Naive thymus-derived CD4-positive, alpha-beta T cell (primary cell): ENCODE measurements around the gene ARHGAP25. TPM values are rescaled to one million over a fixed set of nuclear protein-coding genes. Genes with fewer than 3 reads are reported as not detected.

Experiments used
- ATAC-seq: fragments of 150-1000 bp; cut with Tn5 transposase; 2 replicates; pipeline ENCODE4 v1.10.0; 2021; ENCODE audit warnings: mild to moderate bottlenecking, moderate library complexity
- CTCF ChIA-PET: fragments of 350-600 bp; sonication (Branson Sonifier 250); formaldehyde crosslinking; loops from one replicate; lab custom pipeline; 2021; ENCODE audit warnings: antibody characterized with exemption; lab: Charles Lee
- POLR2A ChIA-PET: fragments of 350-600 bp; sonication (Branson Sonifier 250); formaldehyde crosslinking; loops from one replicate; lab custom pipeline; 2021; ENCODE audit warnings: antibody characterized with exemption, inconsistent platforms; lab: Charles Lee
- DNase-seq, 9 donors: peaks; one replicate each; pipeline versions ENCODE4 v3.0.0 to v3.0.0-alpha.2; 2020 to 2022; ENCODE audit warnings: mixed read lengths in 1 of 9
- H3K27ac ChIP-seq: one replicate; pipeline ENCODE4 v1.7.0; 2013; ENCODE audit warnings: mild to moderate bottlenecking, low read depth, low read length, moderate library complexity
- H3K27me3 ChIP-seq, 2 donors: one replicate each; pipeline ENCODE4 v1.7.0; 2013; ENCODE audit warnings: low read length in 2 of 2, mild to moderate bottlenecking in 2 of 2, moderate library complexity in 2 of 2; ENCODE audit not compliant: control insufficient read depth in 2 of 2, insufficient read depth in 2 of 2
- H3K36me3 ChIP-seq, 3 experiments: 1 replicate in 2 of 3; 2 replicates in 1 of 3; pipeline ENCODE4 v1.7.0; 2013; ENCODE audit warnings: low read length in 3 of 3, mild to moderate bottlenecking in 3 of 3, moderate library complexity in 1 of 3; ENCODE audit not compliant: insufficient read depth in 3 of 3, control insufficient read depth in 2 of 3
- H3K4me1 ChIP-seq, 2 donors: one replicate each; pipeline ENCODE4 v1.7.0; 2013; ENCODE audit warnings: low read length in 2 of 2, mild to moderate bottlenecking in 2 of 2, moderate library complexity in 1 of 2; ENCODE audit not compliant: control insufficient read depth in 2 of 2, insufficient read depth in 2 of 2
- H3K4me3 ChIP-seq: 2 replicates; pipeline ENCODE4 v1.7.0; 2013; ENCODE audit warnings: mild to moderate bottlenecking, low read length
- H3K9me3 ChIP-seq, 3 experiments: 1 replicate in 2 of 3; 2 replicates in 1 of 3; pipeline ENCODE4 v1.7.0; 2013; ENCODE audit warnings: low read length in 3 of 3; ENCODE audit not compliant: control insufficient read depth in 2 of 3
- H3K27ac Mint-ChIP-seq, 9 donors: one replicate each; pipeline ENCODE4 v1.8.0; 2020 to 2022; ENCODE audit warnings: mixed read lengths in 9 of 9, mild to moderate bottlenecking in 8 of 9, moderate library complexity in 5 of 9, inconsistent platforms in 2 of 9
- H3K27me3 Mint-ChIP-seq, 5 donors: one replicate each; pipeline ENCODE4 v1.8.0; 2021 to 2022; ENCODE audit warnings: mixed read lengths in 5 of 5, mild to moderate bottlenecking in 1 of 5
- H3K36me3 Mint-ChIP-seq, 5 donors: one replicate each; pipeline ENCODE4 v1.8.0; 2020 to 2022; ENCODE audit warnings: mixed read lengths in 5 of 5, mild to moderate bottlenecking in 3 of 5, inconsistent platforms in 1 of 5
- H3K4me1 Mint-ChIP-seq, 7 donors: one replicate each; pipeline ENCODE4 v1.8.0; 2020 to 2022; ENCODE audit warnings: mixed read lengths in 7 of 7, mild to moderate bottlenecking in 3 of 7, inconsistent platforms in 1 of 7
- H3K4me3 Mint-ChIP-seq, 10 donors: one replicate each; pipeline ENCODE4 v1.8.0; 2020 to 2022; ENCODE audit warnings: mild to moderate bottlenecking in 10 of 10, mixed read lengths in 10 of 10, moderate library complexity in 6 of 10, inconsistent platforms in 2 of 10
- H3K9me3 Mint-ChIP-seq, 11 donors: one replicate each; pipeline ENCODE4 v1.8.0; 2020 to 2022; ENCODE audit warnings: mixed read lengths in 11 of 11, mild to moderate bottlenecking in 4 of 11, inconsistent platforms in 1 of 11, moderate library complexity in 1 of 11
- intact Hi-C, 2 donors: fragments of 100-400 bp; cut with micrococcal nuclease; formaldehyde crosslinking; loops; one replicate each; pipeline ENCODE4 v1.15.1; 2023
- polyA plus RNA-seq, 2 donors: library from polyadenylated mRNA; unstranded; fragments of 300-500 nt; fragmentation: Illumina TruSeq; gene quantifications; one replicate each; pipeline ENCODE4 v1.2.3, GENCODE V29; 2021
- total RNA-seq, 6 experiments: library from RNA in 5 of 6; stranded (reverse) in 5 of 6; gene quantifications; 1 replicate in 5 of 6; 2 replicates in 1 of 6; pipeline ENCODE4 v1.2.3 and lab custom pipeline; 2021 to 2026

The ARHGAP25 gene
- total and polyA plus RNA-seq, 7 experiments from 2014 or later = 63.3 to 139 (median 116) TPM

DNA sequence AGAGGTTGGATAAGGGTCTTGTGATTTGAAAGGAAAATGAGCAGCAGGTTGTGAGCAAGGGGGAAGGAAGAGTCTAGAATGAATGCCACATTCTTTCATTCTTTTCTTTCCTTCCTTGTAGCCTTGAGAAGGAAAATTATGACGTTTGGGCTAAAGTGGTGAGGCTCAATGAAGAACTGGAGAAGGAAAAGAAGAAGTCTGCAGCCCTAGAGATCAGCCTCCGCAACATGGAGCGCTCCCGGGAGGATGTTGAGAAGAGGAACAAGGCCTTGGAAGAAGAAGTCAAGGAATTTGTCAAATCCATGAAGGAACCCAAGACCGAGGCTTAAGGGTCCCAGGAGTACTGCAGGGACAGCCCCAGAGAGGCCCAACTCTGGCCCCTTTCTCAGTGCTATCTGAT, 91.3 kb downstream of the ARHGAP25 start:
- CTCF ChIA-PET = interaction anchor here (0.7 kb wide), 1 partner anchor 18 kb away, joined by 3 read pairs; no protein-coding TSS in a partner anchor
- H3K9me3 Mint-ChIP-seq = peaks cover 0 to 4% (median 0%) of the 10 kb centered on the region in 11 donors
- ATAC-seq = no peak
- H3K27ac Mint-ChIP-seq = peak overlapping the region; percentile 34 to 93 (median 83)
- intact Hi-C loops = loop anchor here in 1 of 2 donors (5.0 kb wide), 1 partner anchor 359 kb away; the partner anchor contains the start of genes APLF and FBXO48
- H3K27me3 ChIP-seq = no peaks in the 10 kb centered on the region
- H3K4me3 ChIP-seq = no peak overlapping the region
- POLR2A ChIA-PET = no interaction called here
- H3K4me1 Mint-ChIP-seq = peaks cover 40 to 68% (median 50%) of the 10 kb centered on the region in 7 donors
- peak overlapping the region; percentile 30 for H3K27ac ChIP-seq
- H3K36me3 Mint-ChIP-seq = peaks cover 0 to 49% (median 40%) of the 10 kb centered on the region in 5 donors
- H3K27me3 Mint-ChIP-seq = no peaks in the 10 kb centered on the region
- H3K4me1 ChIP-seq = peaks cover 22 to 29% of the 10 kb centered on the region in 2 donors
- peaks cover 20 to 61% (median 41%) of the 10 kb centered on the region in 3 experiments for H3K36me3 ChIP-seq
- no peak overlapping the region for H3K4me3 Mint-ChIP-seq
- no peak for DNase-seq
- no peaks in the 10 kb centered on the region for H3K9me3 ChIP-seq

DNA sequence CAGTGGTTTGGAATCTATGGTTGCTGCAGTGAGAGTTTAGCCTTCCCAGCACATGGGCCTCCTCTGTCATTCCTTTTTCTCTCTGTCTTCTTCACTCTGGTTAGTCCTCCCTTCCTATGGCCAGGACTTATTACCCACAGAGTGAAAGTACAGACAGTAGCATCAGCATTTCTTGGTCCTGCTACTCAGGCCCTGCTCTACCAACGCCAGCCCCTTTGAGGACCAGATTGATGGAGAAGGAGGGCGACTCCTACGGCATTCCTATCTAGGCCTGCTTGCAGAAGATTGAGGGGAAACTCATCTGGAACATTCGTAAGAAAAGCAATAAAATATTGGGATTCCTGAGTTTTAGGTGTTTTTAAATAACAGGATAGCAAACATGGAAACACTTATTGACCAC, 93.1 kb downstream of the ARHGAP25 start:
- ChIA-PET POLR2A (interaction anchor here (1.0 to 3.0 kb wide), 3 partner anchors 10 to 94 kb away, joined by 3 to 11 read pairs (median 3); no protein-coding TSS in a partner anchor), CTCF (interaction anchor here (0.7 kb wide), 1 partner anchor 140 kb away, joined by 3 read pairs; no protein-coding TSS in a partner anchor)
- H3K27ac ChIP-seq = peak overlapping the region; percentile 6
- H3K9me3 ChIP-seq = no peaks in the 10 kb centered on the region
- H3K27me3 Mint-ChIP-seq = no peaks in the 10 kb centered on the region
- H3K27me3 ChIP-seq = no peaks in the 10 kb centered on the region
- ATAC-seq (no peak), DNase-seq (no peak)
- peaks cover 0 to 4% (median 0%) of the 10 kb centered on the region in 11 donors for H3K9me3 Mint-ChIP-seq
- peaks cover 32 to 47% of the 10 kb centered on the region in 2 donors for H3K4me1 ChIP-seq
- peak overlapping the region in 3 of 10 donors; percentile 14 to 18 (median 15) for H3K4me3 Mint-ChIP-seq
- peaks cover 14 to 44% (median 27%) of the 10 kb centered on the region in 3 experiments for H3K36me3 ChIP-seq
- H3K36me3 Mint-ChIP-seq = peaks cover 0 to 45% (median 33%) of the 10 kb centered on the region in 5 donors
- H3K27ac Mint-ChIP-seq = peak overlapping the region in 8 of 9 donors; percentile 44 to 96 (median 93)
- H3K4me3 ChIP-seq = no peak overlapping the region
- intact Hi-C loops = loop anchor here (2.0 to 5.0 kb wide), 5 partner anchors 19 to 360 kb away; partner anchors contain the start of genes APLF (in 1 of the 2) and FBXO48 (in 1 of the 2)
- peaks cover 56 to 84% (median 67%) of the 10 kb centered on the region in 7 donors for H3K4me1 Mint-ChIP-seq

DNA sequence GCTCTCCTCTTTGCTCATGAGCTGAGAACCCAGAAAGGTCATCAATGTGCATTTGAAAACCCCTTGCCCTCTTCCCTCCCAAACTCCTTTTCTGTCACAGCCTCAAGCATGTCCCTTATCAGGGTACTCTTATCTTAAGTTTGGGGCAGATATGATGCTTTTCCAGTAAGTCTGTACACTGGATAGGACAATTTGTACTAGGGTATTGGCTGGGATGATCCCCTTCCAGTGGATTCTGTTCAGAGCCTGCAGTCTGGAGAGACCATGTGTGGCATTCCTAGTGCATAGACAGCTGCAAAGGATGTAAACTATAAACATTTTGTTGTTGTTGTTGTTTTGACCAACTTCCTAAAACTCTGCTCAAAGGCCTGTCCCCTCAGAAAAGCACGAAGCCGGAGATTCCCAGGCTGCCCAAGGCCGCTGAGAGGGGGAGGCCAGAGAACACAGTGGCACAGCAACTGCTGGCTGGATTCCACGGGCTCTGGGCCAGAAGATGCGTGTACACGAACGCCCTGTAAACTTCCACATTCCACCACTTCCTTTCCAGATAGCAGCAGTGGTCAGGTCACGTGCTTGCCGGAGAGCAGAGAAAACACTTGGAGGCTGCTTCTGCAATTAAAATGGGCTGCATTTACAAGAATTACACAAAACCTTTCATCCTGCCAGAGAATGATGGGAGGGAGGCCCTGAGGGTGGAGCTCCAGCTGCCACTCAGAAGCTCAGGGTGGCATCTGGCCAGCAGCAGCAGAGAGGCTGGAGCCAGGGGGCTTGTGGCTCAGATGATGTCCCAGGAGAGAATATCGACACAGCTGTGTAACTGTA, 94.5 kb downstream of the ARHGAP25 start:
- H3K27ac Mint-ChIP-seq = peak overlapping the region; percentile 84 to 98 (median 94)
- intact Hi-C loops = loop anchor here (1.0 to 5.0 kb wide), 8 partner anchors 8 to 362 kb away; partner anchors contain the start of genes APLF (in 1 of the 2) and FBXO48 (in 1 of the 2)
- peak; percentile 76 for ATAC-seq
- ChIA-PET CTCF (interaction anchor here (0.9 to 2.5 kb wide), 10 partner anchors 10 to 366 kb away, joined by 3 to 11 read pairs (median 3); no protein-coding TSS in a partner anchor), POLR2A (interaction anchor here (0.6 to 3.0 kb wide), 19 partner anchors 9 to 362 kb away, joined by 3 to 11 read pairs (median 4); partner anchors contain the start of genes APLF and FBXO48)
- H3K4me1 Mint-ChIP-seq = peaks cover 59 to 85% (median 71%) of the 10 kb centered on the region in 7 donors
- H3K27ac ChIP-seq = peak overlapping the region; percentile 61
- no peaks in the 10 kb centered on the region for H3K9me3 ChIP-seq
- H3K27me3 Mint-ChIP-seq = no peaks in the 10 kb centered on the region
- H3K36me3 ChIP-seq = peaks cover 8 to 29% (median 19%) of the 10 kb centered on the region in 3 experiments
- H3K36me3 Mint-ChIP-seq = peaks cover 0 to 34% (median 19%) of the 10 kb centered on the region in 5 donors
- no peaks in the 10 kb centered on the region for H3K27me3 ChIP-seq
- peak overlapping the region; percentile 15 for H3K4me3 ChIP-seq
- peaks cover 32 to 51% of the 10 kb centered on the region in 2 donors for H3K4me1 ChIP-seq
- peak; percentile 43 to 87 (median 79) for DNase-seq
- peak overlapping the region; percentile 67 to 89 (median 78) for H3K4me3 Mint-ChIP-seq
- H3K9me3 Mint-ChIP-seq = peaks cover 0 to 4% (median 0%) of the 10 kb centered on the region in 11 donors

DNA sequence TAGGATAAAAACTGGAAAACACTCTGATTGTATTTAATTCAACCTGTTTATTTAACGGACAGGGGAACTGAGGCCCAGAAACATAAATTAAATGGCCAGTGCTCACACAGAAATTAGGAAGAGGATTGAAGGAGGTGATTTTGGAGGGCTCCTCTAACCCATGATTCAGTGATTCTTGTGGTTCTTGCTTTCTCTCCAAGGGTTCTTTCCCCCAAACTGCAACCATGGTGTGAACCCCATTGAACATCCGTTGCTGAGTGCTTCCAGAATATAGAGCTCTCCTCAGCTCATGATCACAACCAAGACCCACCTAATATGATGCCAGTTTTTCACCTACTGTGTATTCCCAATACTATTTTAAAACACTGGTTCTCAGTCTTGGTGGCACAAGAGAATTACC, 95.1 kb downstream of the ARHGAP25 start:
- POLR2A ChIA-PET = interaction anchor here (0.6 to 3.0 kb wide), 16 partner anchors 9 to 363 kb away, joined by 3 to 11 read pairs (median 4); partner anchors contain the start of genes APLF and FBXO48
- Histone ChIP-seq H3K4me3 (peak overlapping the region; percentile 15), H3K27me3 (no peaks in the 10 kb centered on the region), H3K4me1 (peaks cover 32 to 51% of the 10 kb centered on the region in 2 donors), H3K27ac (peak overlapping the region; percentile 61), H3K9me3 (no peaks in the 10 kb centered on the region), H3K36me3 (peaks cover 6 to 23% (median 17%) of the 10 kb centered on the region in 3 experiments)
- peak overlapping the region; percentile 67 to 89 (median 78) for H3K4me3 Mint-ChIP-seq
- H3K4me1 Mint-ChIP-seq = peaks cover 55 to 83% (median 73%) of the 10 kb centered on the region in 7 donors
- H3K27ac Mint-ChIP-seq = peak overlapping the region; percentile 84 to 98 (median 94)
- ATAC-seq (no peak), DNase-seq (peak in 1 of 9 donors; percentile 19)
- peaks cover 0 to 28% (median 13%) of the 10 kb centered on the region in 5 donors for H3K36me3 Mint-ChIP-seq
- intact Hi-C loops = loop anchor here (1.0 to 5.0 kb wide), 8 partner anchors 8 to 362 kb away; partner anchors contain the start of genes APLF (in 1 of the 2) and FBXO48 (in 1 of the 2)
- H3K9me3 Mint-ChIP-seq = peaks cover 0 to 4% (median 0%) of the 10 kb centered on the region in 11 donors
- CTCF ChIA-PET = interaction anchor here (0.6 to 2.5 kb wide), 12 partner anchors 9 to 366 kb away, joined by 3 to 11 read pairs (median 4); no protein-coding TSS in a partner anchor
- no peaks in the 10 kb centered on the region for H3K27me3 Mint-ChIP-seq

DNA sequence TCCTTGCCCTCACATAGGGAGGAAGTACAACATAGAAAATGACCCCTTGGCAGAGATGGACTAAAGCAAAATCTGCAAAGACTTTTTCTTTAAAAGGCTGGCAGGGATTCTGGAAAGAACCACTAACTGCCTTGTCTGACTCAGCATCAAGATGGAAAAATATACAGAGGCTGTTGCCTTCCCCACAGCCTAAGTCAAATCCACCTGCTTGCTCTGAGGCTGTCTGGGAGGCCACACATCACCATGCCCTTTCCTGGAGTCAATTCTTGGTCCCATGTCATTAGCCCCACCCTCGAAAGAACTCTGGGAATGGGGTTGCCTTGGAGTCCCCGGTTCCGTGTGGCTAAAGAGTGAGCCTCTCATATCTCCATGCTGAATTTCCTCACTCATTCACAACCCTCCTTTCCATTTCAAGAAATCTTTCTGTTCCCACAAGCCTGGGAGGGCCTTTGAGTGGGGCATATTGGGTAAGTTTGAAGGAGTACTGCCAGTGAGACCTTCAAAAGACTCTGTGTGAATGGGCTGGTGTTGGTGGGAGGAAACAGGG, 97.1 kb downstream of the ARHGAP25 start:
- no peaks in the 10 kb centered on the region for H3K9me3 ChIP-seq

More for the DNA sequence above, 97.1 kb downstream of the ARHGAP25 start:
- ATAC-seq (no peak), DNase-seq (no peak)
- no peak overlapping the region for H3K4me3 ChIP-seq
- H3K36me3 ChIP-seq = peaks cover 0 to 4% (median 4%) of the 10 kb centered on the region in 3 experiments
- intact Hi-C loops = no loop called here
- H3K27ac ChIP-seq = no peak overlapping the region
- peaks cover 0 to 3% (median 0%) of the 10 kb centered on the region in 11 donors for H3K9me3 Mint-ChIP-seq
- H3K27ac Mint-ChIP-seq = peak overlapping the region; percentile 74 to 96 (median 89)
- ChIA-PET POLR2A (interaction anchor here (1.3 kb wide), 1 partner anchor 80 kb away, joined by 5 read pairs; no protein-coding TSS in a partner anchor), CTCF (no interaction called here)
- no peaks in the 10 kb centered on the region for H3K27me3 ChIP-seq
- H3K36me3 Mint-ChIP-seq = peaks cover 0 to 16% (median 2%) of the 10 kb centered on the region in 5 donors
- H3K4me1 Mint-ChIP-seq = peaks cover 56 to 89% (median 80%) of the 10 kb centered on the region in 7 donors
- H3K4me3 Mint-ChIP-seq = peak overlapping the region in 9 of 10 donors; percentile 11 to 87 (median 52)
- H3K4me1 ChIP-seq = peaks cover 32 to 57% of the 10 kb centered on the region in 2 donors
- no peaks in the 10 kb centered on the region for H3K27me3 Mint-ChIP-seq
